ENCODE results near the gene SEC14L3.

GRCh38 chr22:30481711-30482110 is 9.9 kb upstream of the SEC14L3 start:
- TF ChIP-seq NFE2L1 (CRISPR knock-in tag; IDR thresholded peaks at IDR 0.05) (no peak), ZNF425 (CRISPR knock-in tag; conservative IDR thresholded peaks at IDR 0.05) (no peak), ZNF263 (CRISPR knock-in tag; IDR thresholded peaks at IDR 0.05; ENCODE audit: low read depth) (no peak)

Data from WTC11 (cell line).